G401 (cell line): ENCODE measurements around the gene PEBP1. TPM values are rescaled to one million over a fixed set of nuclear protein-coding genes. Genes with fewer than 3 reads are reported as not detected.
A peak's percentile ranks its signal among the peaks of the same experiment; 100 is the strongest.

ENCODE experiments used
- DNase-seq: peaks from one replicate; pipeline ENCODE4 v3.0.0-alpha.2; 2015; ENCODE audit warnings: low spot score
- in situ Hi-C: cut with HindIII; loops from 2 replicates; pipeline ENCODE4 v1.10.0; 2016; ENCODE audit warnings: low sequenced_read_pairs, mixed read lengths
- total RNA-seq: library from RNA; depleted of rRNA; stranded (reverse); fragments of >200 nt; shearing (Covaris generic); gene quantifications from 2 replicates; pipeline ENCODE4 v1.2.3, GENCODE V29; 2014; rRNA removed

The PEBP1 gene
- total RNA-seq, 1 experiment from 2014 or later: 282 TPM

DNA sequence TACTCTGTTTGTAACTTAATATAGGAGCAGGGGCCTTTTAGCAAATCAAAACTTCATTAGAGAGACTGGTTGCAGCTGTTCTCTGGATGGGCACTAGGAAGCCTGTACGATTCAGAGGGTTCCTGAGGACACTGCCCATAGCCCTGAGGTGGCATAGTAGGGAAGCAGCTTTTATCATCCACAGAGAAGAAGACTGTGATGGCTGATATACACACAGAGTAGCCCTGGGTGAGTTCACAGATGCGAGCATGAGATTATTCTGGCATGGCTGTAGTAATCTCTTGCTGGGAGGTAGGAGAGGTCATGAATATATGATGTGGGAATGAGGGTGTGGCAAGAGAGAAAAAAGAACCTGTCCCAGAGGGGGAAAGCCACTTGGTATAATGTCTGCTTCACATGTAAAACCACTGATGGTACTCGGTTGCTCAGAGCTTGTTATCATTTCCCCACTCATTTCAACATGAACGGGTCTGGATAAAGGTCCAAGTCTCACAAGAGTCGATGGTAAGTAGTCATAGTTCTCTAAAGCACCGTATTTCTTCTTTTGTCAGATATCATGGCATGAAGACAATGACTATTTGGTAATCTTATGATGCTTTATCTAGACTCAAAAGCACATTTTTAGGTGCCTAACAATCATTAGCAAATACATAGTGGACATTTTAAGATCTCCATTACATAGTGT is 52.0 kb downstream of the PEBP1 start:
- in situ Hi-C loops: no loop called here

DNA sequence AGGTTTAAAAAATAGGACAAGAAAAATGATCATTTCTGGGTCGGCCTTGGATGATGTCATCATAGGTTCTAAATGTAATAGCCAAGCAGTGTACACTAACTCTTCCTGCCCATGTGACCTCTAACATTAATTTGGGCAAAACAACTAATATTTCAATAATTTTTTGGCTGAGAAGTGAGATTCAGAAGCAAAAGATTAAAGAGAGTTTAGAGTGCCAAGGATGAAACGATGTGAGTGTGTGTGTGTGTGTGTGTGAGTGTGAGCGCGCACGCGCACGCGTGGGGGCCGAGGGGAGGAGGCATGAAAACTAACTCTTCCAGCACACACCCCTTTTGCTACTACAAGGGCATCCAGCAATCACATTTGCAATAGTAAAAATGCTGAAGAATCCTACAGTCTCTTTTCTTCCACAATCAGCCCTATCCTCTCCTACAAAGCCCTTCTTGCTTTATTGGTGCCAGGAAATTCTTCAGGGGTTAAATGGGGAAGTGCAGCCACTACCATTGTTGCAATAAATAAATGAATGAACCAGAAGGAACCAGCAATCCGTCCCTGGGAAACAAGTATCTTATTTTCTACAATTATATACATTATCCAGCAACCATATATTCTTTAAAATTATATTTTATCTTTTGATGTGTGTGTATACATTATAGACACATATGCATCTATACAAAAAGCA is 52.9 kb downstream of the PEBP1 start:
- in situ Hi-C loops: no loop called here
- peak; percentile 78 for DNase-seq

More for the DNA sequence above, 52.0 kb downstream of the PEBP1 start:
- peak; percentile 59 for DNase-seq

DNA sequence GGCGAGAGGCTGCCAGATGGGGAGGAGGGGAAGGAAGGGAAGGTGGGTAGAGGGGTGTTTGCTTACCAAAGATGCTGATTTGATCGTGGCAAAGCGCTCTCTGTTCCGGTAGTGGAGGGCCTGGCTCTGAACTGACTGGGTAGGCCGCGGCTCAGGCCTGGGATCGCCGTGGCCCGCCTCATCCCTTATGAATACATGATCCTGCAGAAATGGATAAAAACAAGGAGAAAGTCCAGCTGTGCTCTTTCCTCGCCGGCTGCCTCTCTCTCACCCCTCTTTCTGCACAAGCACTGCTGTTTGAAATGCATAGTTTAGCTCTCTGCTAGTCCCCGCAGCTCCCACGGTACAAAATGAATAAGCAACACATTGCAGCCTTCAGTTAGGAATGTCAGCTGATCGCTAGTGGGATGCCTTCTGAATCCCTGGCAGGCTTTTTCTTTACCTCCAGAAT is 53.8 kb downstream of the PEBP1 start:
- peak; percentile 79 for DNase-seq
- in situ Hi-C loops: no loop called here

DNA sequence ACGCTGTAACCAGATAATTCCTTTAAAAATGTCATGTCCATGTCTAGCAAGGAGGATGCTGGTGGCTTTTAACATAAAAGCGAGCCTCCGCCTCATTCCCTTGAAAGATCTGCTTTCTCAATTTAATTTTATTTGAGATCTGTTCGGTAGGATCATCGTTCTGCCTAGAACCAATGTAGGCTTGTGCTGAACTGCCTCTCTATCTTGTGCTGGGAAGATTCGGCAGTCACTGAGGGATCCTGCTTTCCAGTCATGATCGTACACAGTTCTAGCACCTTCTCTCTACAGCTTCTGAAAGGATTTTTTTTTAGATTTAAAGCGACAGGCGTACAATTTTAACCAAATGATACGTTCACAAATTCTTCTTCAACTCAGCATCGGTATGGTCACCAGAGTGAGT is 54.3 kb downstream of the PEBP1 start:
- in situ Hi-C loops: no loop called here

DNA sequence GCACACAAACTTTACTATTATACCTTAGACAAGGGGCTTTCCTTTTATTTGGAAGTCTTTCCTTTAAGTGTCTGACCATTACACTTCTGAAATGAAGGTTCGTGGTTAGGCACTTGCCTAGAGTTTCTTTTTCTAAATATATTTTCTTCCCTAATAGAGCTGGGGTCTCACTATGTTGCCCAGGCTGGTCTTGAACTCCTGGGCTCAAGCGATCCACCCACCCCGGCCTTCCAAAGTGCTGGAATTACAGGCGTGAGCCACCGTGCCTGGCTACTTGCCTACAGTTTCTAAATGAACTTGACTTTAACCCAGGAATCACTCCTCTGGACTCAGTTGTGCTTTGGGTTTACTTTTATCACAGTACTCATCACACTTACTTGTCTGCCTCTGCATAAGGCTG is 57.6 kb downstream of the PEBP1 start:
- in situ Hi-C loops: no loop called here
- DNase-seq: no peak

More for the DNA sequence above, 54.3 kb downstream of the PEBP1 start:
- DNase-seq: peak; percentile 90

DNA sequence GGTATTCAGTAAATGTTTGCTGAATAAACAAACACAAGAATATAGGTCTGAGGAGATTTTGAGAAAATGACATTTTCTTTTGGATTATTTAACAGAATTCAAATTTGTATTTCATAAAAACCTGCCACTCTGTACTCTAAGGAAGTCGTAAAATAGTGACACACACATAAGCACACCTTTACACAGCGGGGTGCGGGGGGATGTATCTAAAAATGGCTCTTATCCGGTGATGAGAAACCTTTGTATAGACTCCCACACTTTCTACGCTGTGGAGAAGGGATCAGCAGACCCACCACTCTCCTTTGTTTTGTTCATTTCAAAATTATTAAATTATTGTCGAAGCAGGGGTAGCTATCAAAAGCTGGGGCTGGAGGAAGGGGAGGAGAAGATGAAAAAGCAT is 58.0 kb downstream of the PEBP1 start:
- DNase-seq: no peak
- in situ Hi-C loops: no loop called here

Other genes starting within 250 kb of the PEBP1 start
- gene KSR2, start 167.1 kb upstream of the PEBP1 start, total RNA-seq: not detected in 2 replicates
- 61.6 and 64.0 TPM in 2 replicates for gene RFC5, start 119.4 kb upstream of the PEBP1 start, total RNA-seq
- gene WSB2, start 74.9 kb upstream of the PEBP1 start, total RNA-seq: 120 and 139 TPM in 2 replicates
- gene VSIG10, start 32.1 kb upstream of the PEBP1 start, total RNA-seq: 24.2 and 32.2 TPM in 2 replicates
- 9.1 and 17.6 TPM in 2 replicates for gene TAOK3, start 236.8 kb downstream of the PEBP1 start, total RNA-seq
- gene SUDS3, start 240.4 kb downstream of the PEBP1 start, total RNA-seq: 31.6 and 39.1 TPM in 2 replicates